ENCODE results near the gene GRIK4. TPM values are rescaled to one million over a fixed set of nuclear protein-coding genes. Genes with fewer than 3 reads are reported as not detected.

The GRIK4 gene
- total RNA-seq, 6 experiments from 2014 or later = 0.07 to 0.11 TPM; not detected in 4

- Histone ChIP-seq H3K4me1 (no peaks in the 10 kb centered on the region), H3K27me3 (no peaks in the 10 kb centered on the region), H3K9me3 (no peaks in the 10 kb centered on the region), H3K4me3 (no peak overlapping the region), H3K36me3 (no peaks in the 10 kb centered on the region), H3K27ac (no peak overlapping the region)
- DNase-seq (no peak), ATAC-seq (no peak)
- intact Hi-C loops (cut with DNase I) = no loop called here
- no peak for TF ChIP-seq CTCF (IDR thresholded peaks at IDR 0.05)
- TF ChIP-seq POLR2A (IDR thresholded peaks at IDR 0.05) = no peak
- 94% methylated on average over 3 of the region's 5 CpGs for WGBS (ENCODE audit: insufficient coverage, low coverage, low lambda C conversion rate, missing lambda C conversion rate)
Measured at GRCh38 chr11:120824242-120824641, 312.7 kb downstream of the GRIK4 start.

GRCh38 chr11:120827198-120827597 is 315.6 kb downstream of the GRIK4 start:
- intact Hi-C loops (cut with DNase I) = no loop called here
- no peak overlapping the region for H3K27ac ChIP-seq
- 52% methylated on average over 6 of the region's 7 CpGs for WGBS (ENCODE audit: insufficient coverage, low coverage, low lambda C conversion rate, missing lambda C conversion rate)

GRCh38 chr11:120827820-120828219 is 316.3 kb downstream of the GRIK4 start:
- no peaks in the 10 kb centered on the region for H3K36me3 ChIP-seq
- H3K27ac ChIP-seq = no peak overlapping the region
- no peak for DNase-seq
- no peaks in the 10 kb centered on the region for H3K27me3 ChIP-seq
- no peak for TF ChIP-seq CTCF (IDR thresholded peaks at IDR 0.05)
- intact Hi-C loops (cut with DNase I) = no loop called here
- H3K4me3 ChIP-seq = no peak overlapping the region
- no peaks in the 10 kb centered on the region for H3K9me3 ChIP-seq
- 68% methylated on average over 3 of the region's 3 CpGs for WGBS (ENCODE audit: insufficient coverage, low coverage, low lambda C conversion rate, missing lambda C conversion rate)
- no peaks in the 10 kb centered on the region for H3K4me1 ChIP-seq
- no peak for ATAC-seq

More at GRCh38 chr11:120827198-120827597, 315.6 kb downstream of the GRIK4 start:
- no peaks in the 10 kb centered on the region for H3K36me3 ChIP-seq
- DNase-seq (no peak), ATAC-seq (no peak)
- H3K27me3 ChIP-seq = no peaks in the 10 kb centered on the region
- H3K9me3 ChIP-seq = no peaks in the 10 kb centered on the region
- no peaks in the 10 kb centered on the region for H3K4me1 ChIP-seq
- no peak for TF ChIP-seq CTCF (IDR thresholded peaks at IDR 0.05)
- TF ChIP-seq POLR2A (IDR thresholded peaks at IDR 0.05) = no peak
- H3K4me3 ChIP-seq = no peak overlapping the region

- H3K27me3 ChIP-seq = no peaks in the 10 kb centered on the region
- DNase-seq (no peak), ATAC-seq (no peak)
- no peak overlapping the region for H3K27ac ChIP-seq
- H3K36me3 ChIP-seq = no peaks in the 10 kb centered on the region
- no peaks in the 10 kb centered on the region for H3K9me3 ChIP-seq
- no peak overlapping the region for H3K4me3 ChIP-seq
- H3K4me1 ChIP-seq = no peaks in the 10 kb centered on the region
- WGBS (ENCODE audit: insufficient coverage, low coverage, low lambda C conversion rate, missing lambda C conversion rate) = 48% methylated on average over 5 of the region's 5 CpGs
- no peak for TF ChIP-seq POLR2A (IDR thresholded peaks at IDR 0.05)
- no peak for TF ChIP-seq CTCF (IDR thresholded peaks at IDR 0.05)
- intact Hi-C loops (cut with DNase I) = no loop called here
Measured at GRCh38 chr11:120828847-120829246, 317.3 kb downstream of the GRIK4 start.

- H3K4me3 ChIP-seq = no peak overlapping the region
- ATAC-seq = no peak
- no peaks in the 10 kb centered on the region for H3K27me3 ChIP-seq
- DNase-seq = no peak
- H3K27ac ChIP-seq = no peak overlapping the region
- intact Hi-C loops (cut with DNase I) = no loop called here
- no peak for TF ChIP-seq CTCF (IDR thresholded peaks at IDR 0.05)
- no peak for TF ChIP-seq POLR2A (IDR thresholded peaks at IDR 0.05)
- no peaks in the 10 kb centered on the region for H3K36me3 ChIP-seq
- H3K4me1 ChIP-seq = no peaks in the 10 kb centered on the region
- no peaks in the 10 kb centered on the region for H3K9me3 ChIP-seq
- WGBS (ENCODE audit: insufficient coverage, low coverage, low lambda C conversion rate, missing lambda C conversion rate) = 44% methylated on average over 3 of the region's 9 CpGs
Measured at GRCh38 chr11:120830085-120830620, 318.6 kb downstream of the GRIK4 start.
